CD14-positive monocyte (primary cell): Measurements from ENCODE around the gene KCTD19. TPM values are rescaled to one million over a fixed set of nuclear protein-coding genes. Genes with fewer than 3 reads are reported as not detected.

ENCODE experiments used
- DNase-seq, 3 donors: peaks; one replicate each; pipeline ENCODE4 v3.0.0-alpha.2; 2011 to 2022
- H2AFZ ChIP-seq: 2 replicates; pipeline ENCODE4 v1.6.0; 2012; ENCODE audit warnings: mild to moderate bottlenecking, low read depth, low read length, inconsistent platforms; ENCODE audit not compliant: insufficient read depth, poor library complexity, severe bottlenecking
- H3K27ac ChIP-seq, 2 donors: 1 replicate in 1 of 2; 2 replicates in 1 of 2; pipeline ENCODE4 v1.5.1; 2012 to 2013; ENCODE audit warnings: low read length in 2 of 2, control low read depth in 1 of 2, inconsistent platforms in 1 of 2, low read depth in 1 of 2, mild to moderate bottlenecking in 1 of 2
- H3K27me3 ChIP-seq, 2 donors: one replicate each; pipeline versions ENCODE4 v1.6.0 to v1.6.1; 2011 to 2013; ENCODE audit warnings: low read length in 2 of 2; ENCODE audit not compliant: control insufficient read depth in 2 of 2, insufficient read depth in 2 of 2
- H3K36me3 ChIP-seq, 2 donors: replicated peaks in 1 of 2; 1 replicate in 1 of 2; 2 replicates in 1 of 2; pipeline versions ENCODE4 v1.5.1 to v1.6.1; 2012 to 2013; ENCODE audit warnings: low read length in 2 of 2, control low read depth in 1 of 2, inconsistent platforms in 1 of 2, mild to moderate bottlenecking in 1 of 2; ENCODE audit not compliant: insufficient read depth in 2 of 2, control insufficient read depth in 1 of 2
- H3K4me1 ChIP-seq, 2 donors: 1 replicate in 1 of 2; 2 replicates in 1 of 2; pipeline versions ENCODE4 v1.5.1 to v1.6.1; 2012 to 2013; ENCODE audit warnings: low read length in 2 of 2, control low read depth in 1 of 2, inconsistent platforms in 1 of 2, mild to moderate bottlenecking in 1 of 2, moderate library complexity in 1 of 2; ENCODE audit not compliant: insufficient read depth in 2 of 2, control insufficient read depth in 1 of 2
- H3K4me2 ChIP-seq: replicated peaks from 2 replicates; pipeline ENCODE3; 2012; ENCODE audit warnings: low read length, moderate library complexity, mild to moderate bottlenecking; ENCODE audit not compliant: poor library complexity, severe bottlenecking; ENCODE audit errors: extremely low read depth
- H3K4me3 ChIP-seq, 3 experiments: fragments of 200-600 bp in 1 of 3; sonication (generic) in 1 of 3; replicated peaks in 1 of 3; 1 replicate in 2 of 3; 2 replicates in 1 of 3; pipeline ENCODE4 v1.5.1; 2011 to 2013; ENCODE audit warnings: low read length in 3 of 3, mild to moderate bottlenecking in 3 of 3, control low read depth in 2 of 3, low read depth in 2 of 3, inconsistent platforms in 1 of 3, moderate library complexity in 1 of 3
- H3K79me2 ChIP-seq: 2 replicates; pipeline ENCODE4 v1.6.0; 2012; ENCODE audit warnings: mild to moderate bottlenecking, control low read depth, inconsistent platforms, low read length, moderate library complexity; ENCODE audit not compliant: insufficient read depth
- H3K9ac ChIP-seq: 2 replicates; pipeline ENCODE4 v1.6.0; 2017; ENCODE audit warnings: low read length, mild to moderate bottlenecking; ENCODE audit not compliant: insufficient read depth, poor library complexity, severe bottlenecking
- H3K9me3 ChIP-seq, 2 donors: replicated peaks in 1 of 2; 1 replicate in 1 of 2; 2 replicates in 1 of 2; pipeline versions ENCODE4 v1.5.1 to v1.6.1; 2012 to 2013; ENCODE audit warnings: low read length in 2 of 2, control low read depth in 1 of 2; ENCODE audit not compliant: control insufficient read depth in 1 of 2, insufficient read depth in 1 of 2
- H4K20me1 ChIP-seq: 2 replicates; pipeline ENCODE4 v1.6.0; 2012; ENCODE audit warnings: mild to moderate bottlenecking, low read length, control low read depth, moderate library complexity; ENCODE audit not compliant: insufficient read depth
- H3K27ac Mint-ChIP-seq, 7 donors: one replicate each; pipeline ENCODE4 v1.8.0; 2020; ENCODE audit warnings: mild to moderate bottlenecking in 7 of 7, mixed read lengths in 7 of 7, moderate library complexity in 6 of 7, inconsistent platforms in 2 of 7
- H3K27me3 Mint-ChIP-seq, 3 donors: one replicate each; pipeline ENCODE4 v1.8.0; 2021 to 2022; ENCODE audit warnings: low read depth in 3 of 3, mild to moderate bottlenecking in 3 of 3, mixed read lengths in 3 of 3, moderate library complexity in 3 of 3, inconsistent platforms in 1 of 3
- H3K36me3 Mint-ChIP-seq, 2 donors: one replicate each; pipeline ENCODE4 v1.8.0; 2020; ENCODE audit warnings: mixed read lengths in 2 of 2, inconsistent platforms in 1 of 2, mild to moderate bottlenecking in 1 of 2
- H3K4me1 Mint-ChIP-seq: one replicate; pipeline ENCODE4 v1.8.0; 2020; ENCODE audit warnings: mild to moderate bottlenecking, mixed read lengths
- H3K4me3 Mint-ChIP-seq, 2 donors: one replicate each; pipeline ENCODE4 v1.8.0; 2020; ENCODE audit warnings: mild to moderate bottlenecking in 2 of 2, mixed read lengths in 2 of 2, moderate library complexity in 1 of 2
- H3K9me3 Mint-ChIP-seq, 7 donors: one replicate each; pipeline ENCODE4 v1.8.0; 2020 to 2022; ENCODE audit warnings: mixed read lengths in 7 of 7, mild to moderate bottlenecking in 6 of 7, moderate library complexity in 6 of 7, inconsistent platforms in 2 of 7
- WGBS: methylation state at CpG from one replicate; pipeline ENCODE4 v1.1.5; 2013; ENCODE audit warnings: missing lambda C conversion rate; ENCODE audit not compliant: insufficient coverage; 5-methylcytosine and 5-hydroxymethylcytosine counted together
- intact Hi-C, 2 donors: fragments of 100-400 bp; cut with micrococcal nuclease; formaldehyde crosslinking; loops; one replicate each; pipeline versions ENCODE4 v1.15.0 to v1.15.1; 2023
- polyA plus RNA-seq, 3 donors: library from polyadenylated mRNA; depleted of rRNA in 1 of 3; unstranded in 2 of 3; stranded (reverse) in 1 of 3; fragments of 300-500 nt in 2 of 3; fragments of >200 nt in 1 of 3; fragmentation: Illumina TruSeq in 2 of 3; gene quantifications; 1 replicate in 2 of 3; 2 replicates in 1 of 3; pipeline ENCODE4 v1.2.3, GENCODE V29; 2012 to 2021
- TF ChIP-seq, protein P1 (sequence below): fragments of 200-600 bp; IDR thresholded peaks from one replicate; pipeline ENCODE4 v1.8.0; 2022; ENCODE audit warnings: antibody characterized with exemption, mild to moderate bottlenecking

Gene KCTD19
- polyA plus RNA-seq, 3 donors, result not detected

DNA sequence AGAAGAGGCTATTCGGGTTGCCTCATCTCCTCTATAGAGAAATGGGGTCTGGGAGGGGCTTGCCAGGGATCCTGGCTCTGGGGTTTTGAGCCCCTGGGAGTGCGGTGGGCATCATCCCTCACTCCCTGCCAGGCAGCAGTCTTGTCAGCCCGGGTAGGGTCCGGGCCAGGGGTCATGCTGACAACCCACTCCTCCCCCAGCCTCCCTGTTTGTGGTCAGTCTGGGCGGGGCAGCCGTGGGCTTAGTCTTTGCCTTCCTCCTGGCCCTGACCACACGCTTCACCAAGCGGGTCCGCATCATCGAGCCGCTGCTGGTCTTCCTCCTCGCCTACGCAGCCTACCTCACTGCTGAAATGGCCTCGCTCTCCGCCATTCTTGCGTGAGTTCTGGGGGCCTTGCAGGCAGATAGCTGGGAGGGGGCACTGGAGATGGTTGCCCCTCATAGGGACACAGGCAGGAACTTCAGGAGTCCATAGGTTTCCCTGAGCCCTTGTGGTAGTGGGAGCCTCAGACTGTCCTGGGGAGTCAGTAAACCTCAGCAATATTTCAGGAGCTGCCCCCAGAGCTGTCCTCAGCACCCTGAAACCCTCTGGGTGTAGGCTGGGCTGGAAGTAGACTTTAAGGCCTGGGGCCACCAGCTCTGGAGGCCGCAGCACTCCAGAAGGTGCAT lies 70.9 kb downstream of the KCTD19 start:
- Histone ChIP-seq H3K79me2 (no peaks in the 10 kb centered on the region), H4K20me1 (no peaks in the 10 kb centered on the region), H3K4me1 (no peaks in the 10 kb centered on the region), H3K9me3 (no peaks in the 10 kb centered on the region), H3K36me3 (no peaks in the 10 kb centered on the region), H2AFZ (no peak overlapping the region), H3K9ac (no peak overlapping the region), H3K4me2 (no peak overlapping the region), H3K4me3 (no peak overlapping the region), H3K27me3 (peaks cover under 1 to 5% of the 10 kb centered on the region in 2 donors), H3K27ac (no peak overlapping the region)
- DNase-seq, result no peak
- peaks cover 5 to 21% (median 12%) of the 10 kb centered on the region in 3 donors for H3K27me3 Mint-ChIP-seq
- H3K36me3 Mint-ChIP-seq, result no peaks in the 10 kb centered on the region
- TF ChIP-seq, protein P1, sequence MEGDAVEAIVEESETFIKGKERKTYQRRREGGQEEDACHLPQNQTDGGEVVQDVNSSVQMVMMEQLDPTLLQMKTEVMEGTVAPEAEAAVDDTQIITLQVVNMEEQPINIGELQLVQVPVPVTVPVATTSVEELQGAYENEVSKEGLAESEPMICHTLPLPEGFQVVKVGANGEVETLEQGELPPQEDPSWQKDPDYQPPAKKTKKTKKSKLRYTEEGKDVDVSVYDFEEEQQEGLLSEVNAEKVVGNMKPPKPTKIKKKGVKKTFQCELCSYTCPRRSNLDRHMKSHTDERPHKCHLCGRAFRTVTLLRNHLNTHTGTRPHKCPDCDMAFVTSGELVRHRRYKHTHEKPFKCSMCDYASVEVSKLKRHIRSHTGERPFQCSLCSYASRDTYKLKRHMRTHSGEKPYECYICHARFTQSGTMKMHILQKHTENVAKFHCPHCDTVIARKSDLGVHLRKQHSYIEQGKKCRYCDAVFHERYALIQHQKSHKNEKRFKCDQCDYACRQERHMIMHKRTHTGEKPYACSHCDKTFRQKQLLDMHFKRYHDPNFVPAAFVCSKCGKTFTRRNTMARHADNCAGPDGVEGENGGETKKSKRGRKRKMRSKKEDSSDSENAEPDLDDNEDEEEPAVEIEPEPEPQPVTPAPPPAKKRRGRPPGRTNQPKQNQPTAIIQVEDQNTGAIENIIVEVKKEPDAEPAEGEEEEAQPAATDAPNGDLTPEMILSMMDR, result no peak
- intact Hi-C loops, result no loop called here
- H3K27ac Mint-ChIP-seq, result peak overlapping the region in 1 of 7 donors; percentile 64
- no peaks in the 10 kb centered on the region for H3K4me1 Mint-ChIP-seq
- peaks cover 0 to 3% (median 0%) of the 10 kb centered on the region in 7 donors for H3K9me3 Mint-ChIP-seq
- no peak overlapping the region for H3K4me3 Mint-ChIP-seq
- 85% methylated on average over 12 of the region's 17 CpGs for WGBS

- DNase-seq, result no peak
- no peak overlapping the region for H3K9ac ChIP-seq
Measured at GRCh38 chr16:67254801-67255552, 71.6 kb downstream of the KCTD19 start.

More at GRCh38 chr16:67254801-67255552, 71.6 kb downstream of the KCTD19 start:
- Histone ChIP-seq H3K27me3 (peaks cover 8 to 12% of the 10 kb centered on the region in 2 donors), H3K36me3 (no peaks in the 10 kb centered on the region), H3K9me3 (no peaks in the 10 kb centered on the region), H4K20me1 (no peaks in the 10 kb centered on the region), H3K4me3 (no peak overlapping the region), H3K27ac (no peak overlapping the region), H3K79me2 (no peaks in the 10 kb centered on the region), H2AFZ (no peak overlapping the region), H3K4me1 (no peaks in the 10 kb centered on the region), H3K4me2 (no peak overlapping the region)
- H3K4me1 Mint-ChIP-seq, result peaks cover 2% of the 10 kb centered on the region
- H3K27ac Mint-ChIP-seq, result peak overlapping the region in 1 of 7 donors; percentile 64
- no peak overlapping the region for H3K4me3 Mint-ChIP-seq
- H3K27me3 Mint-ChIP-seq, result peaks cover 12 to 28% (median 19%) of the 10 kb centered on the region in 3 donors
- peaks cover 0 to 2% of the 10 kb centered on the region in 2 donors for H3K36me3 Mint-ChIP-seq
- intact Hi-C loops, result no loop called here
- TF ChIP-seq, protein P1, result no peak
- WGBS, result 99% methylated on average over 16 of the region's 18 CpGs
- peaks cover 0 to 3% (median 0%) of the 10 kb centered on the region in 7 donors for H3K9me3 Mint-ChIP-seq
